RWPE2 (cell line): ENCODE results near the gene ZBED4.

Source experiments
- ATAC-seq: fragments of 200-7000 bp; cut with Tn5 transposase; 3 replicates; pipeline ENCODE4 v1.9.1; 2021; ENCODE audit warnings: low read depth
- DNase-seq: peaks from one replicate; pipeline ENCODE4 v3.0.0-alpha.2; 2020; ENCODE audit warnings: low spot score
- H3K27ac ChIP-seq: fragments of 450-650 bp; 2 replicates; pipeline ENCODE4 v1.5.1; 2017; ENCODE audit warnings: mild to moderate bottlenecking; ENCODE audit not compliant: poor library complexity, severe bottlenecking
- H3K27me3 ChIP-seq: fragments of 250-450 bp; sonication (Bioruptor Pico); 2 replicates; pipeline ENCODE4 v1.5.1; 2021; ENCODE audit warnings: mild to moderate bottlenecking, moderate library complexity; ENCODE audit not compliant: insufficient read depth, poor library complexity, severe bottlenecking
- H3K36me3 ChIP-seq: fragments of 250-450 bp; sonication (Bioruptor Pico); 2 replicates; pipeline ENCODE4 v1.5.1; 2020; ENCODE audit warnings: low read depth, mild to moderate bottlenecking, moderate library complexity
- H3K4me1 ChIP-seq: fragments of 250-450 bp; sonication (Bioruptor Pico); 2 replicates; pipeline ENCODE4 v1.5.1; 2021; ENCODE audit warnings: mild to moderate bottlenecking, moderate library complexity; ENCODE audit not compliant: insufficient read depth, poor library complexity, severe bottlenecking
- H3K4me3 ChIP-seq: fragments of 250-450 bp; sonication (Bioruptor Pico); 2 replicates; pipeline ENCODE4 v1.5.1; 2021; ENCODE audit warnings: mild to moderate bottlenecking, moderate library complexity; ENCODE audit not compliant: severe bottlenecking
- H3K9me3 ChIP-seq: fragments of 250-450 bp; sonication (Bioruptor Pico); 2 replicates; pipeline ENCODE4 v1.5.1; 2021; ENCODE audit warnings: mild to moderate bottlenecking, moderate library complexity; ENCODE audit not compliant: severe bottlenecking
- TF ChIP-seq, protein P1 (sequence below): fragments of 450-650 bp; IDR thresholded peaks from one replicate; pipeline ENCODE4 v1.5.1; 2017; ENCODE audit warnings: mild to moderate bottlenecking, moderate library complexity; ENCODE audit not compliant: poor library complexity, severe bottlenecking

Gene ZBED4

DNA sequence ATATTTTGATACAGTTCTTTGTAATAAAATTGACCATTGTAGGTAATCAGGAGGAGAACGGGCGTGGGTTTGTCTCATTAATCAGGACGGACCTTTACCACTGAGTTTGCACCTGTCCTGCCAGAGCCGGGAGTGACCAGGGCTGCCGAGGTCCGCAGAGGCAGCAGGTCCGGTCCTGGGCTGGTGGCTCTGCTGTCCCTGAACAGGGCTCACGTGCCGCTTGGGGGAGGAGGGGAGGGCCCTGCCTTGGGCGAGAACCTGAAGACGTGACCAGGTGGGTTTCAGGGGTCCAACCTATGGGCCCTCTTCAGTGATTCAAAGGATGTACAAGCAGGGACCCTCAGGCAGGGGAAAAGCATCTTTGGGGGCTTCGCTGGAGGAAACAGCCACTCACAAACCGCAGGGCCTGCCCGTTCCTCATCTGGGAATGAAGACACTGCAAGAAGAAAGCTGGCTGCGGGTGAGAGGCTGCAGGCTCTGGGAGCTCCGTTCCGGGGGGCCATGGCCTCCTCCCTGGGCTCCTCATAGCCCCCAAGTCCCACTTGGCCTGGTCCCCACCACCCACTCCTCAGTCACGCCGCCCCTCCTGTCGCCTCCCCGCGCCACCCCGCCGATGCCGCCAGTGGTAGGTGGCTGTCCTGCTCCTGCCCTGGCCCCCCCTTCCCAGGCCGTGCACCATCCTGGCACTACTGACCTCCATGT is 74.0 kb downstream of the ZBED4 start:
- ATAC-seq, result no peak
- TF ChIP-seq, protein P1, sequence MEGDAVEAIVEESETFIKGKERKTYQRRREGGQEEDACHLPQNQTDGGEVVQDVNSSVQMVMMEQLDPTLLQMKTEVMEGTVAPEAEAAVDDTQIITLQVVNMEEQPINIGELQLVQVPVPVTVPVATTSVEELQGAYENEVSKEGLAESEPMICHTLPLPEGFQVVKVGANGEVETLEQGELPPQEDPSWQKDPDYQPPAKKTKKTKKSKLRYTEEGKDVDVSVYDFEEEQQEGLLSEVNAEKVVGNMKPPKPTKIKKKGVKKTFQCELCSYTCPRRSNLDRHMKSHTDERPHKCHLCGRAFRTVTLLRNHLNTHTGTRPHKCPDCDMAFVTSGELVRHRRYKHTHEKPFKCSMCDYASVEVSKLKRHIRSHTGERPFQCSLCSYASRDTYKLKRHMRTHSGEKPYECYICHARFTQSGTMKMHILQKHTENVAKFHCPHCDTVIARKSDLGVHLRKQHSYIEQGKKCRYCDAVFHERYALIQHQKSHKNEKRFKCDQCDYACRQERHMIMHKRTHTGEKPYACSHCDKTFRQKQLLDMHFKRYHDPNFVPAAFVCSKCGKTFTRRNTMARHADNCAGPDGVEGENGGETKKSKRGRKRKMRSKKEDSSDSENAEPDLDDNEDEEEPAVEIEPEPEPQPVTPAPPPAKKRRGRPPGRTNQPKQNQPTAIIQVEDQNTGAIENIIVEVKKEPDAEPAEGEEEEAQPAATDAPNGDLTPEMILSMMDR, result no peak

DNA sequence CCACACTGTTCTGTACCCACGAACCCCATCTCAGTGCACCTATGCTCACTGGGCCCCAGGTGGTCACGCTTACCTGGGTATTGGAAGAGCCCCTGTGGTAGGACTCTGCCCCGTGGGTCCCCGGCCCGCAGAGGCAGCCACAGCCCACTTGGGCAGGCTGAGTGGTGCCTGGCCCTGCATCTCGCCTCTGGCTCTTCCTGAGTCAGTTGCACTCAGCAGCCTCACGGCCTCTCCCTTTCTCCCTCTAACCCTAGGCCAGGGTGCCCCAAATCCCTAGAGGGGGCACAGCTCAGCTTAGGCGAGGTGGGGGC is 74.5 kb downstream of the ZBED4 start:
- H3K27ac ChIP-seq, result no peak overlapping the region
- peaks cover 12% of the 10 kb centered on the region for H3K36me3 ChIP-seq
- H3K27me3 ChIP-seq, result no peaks in the 10 kb centered on the region
- H3K4me1 ChIP-seq, result peaks cover 3% of the 10 kb centered on the region
- H3K9me3 ChIP-seq, result no peaks in the 10 kb centered on the region
- H3K4me3 ChIP-seq, result no peak overlapping the region
- DNase-seq, result no peak
- ATAC-seq, result no peak
- TF ChIP-seq, protein P1, result no peak

More for the DNA sequence above, 74.0 kb downstream of the ZBED4 start:
- H3K9me3 ChIP-seq, result no peaks in the 10 kb centered on the region
- peaks cover 14% of the 10 kb centered on the region for H3K36me3 ChIP-seq
- peaks cover 3% of the 10 kb centered on the region for H3K4me1 ChIP-seq
- no peaks in the 10 kb centered on the region for H3K27me3 ChIP-seq
- H3K4me3 ChIP-seq, result no peak overlapping the region
- no peak overlapping the region for H3K27ac ChIP-seq
- DNase-seq, result no peak

DNA sequence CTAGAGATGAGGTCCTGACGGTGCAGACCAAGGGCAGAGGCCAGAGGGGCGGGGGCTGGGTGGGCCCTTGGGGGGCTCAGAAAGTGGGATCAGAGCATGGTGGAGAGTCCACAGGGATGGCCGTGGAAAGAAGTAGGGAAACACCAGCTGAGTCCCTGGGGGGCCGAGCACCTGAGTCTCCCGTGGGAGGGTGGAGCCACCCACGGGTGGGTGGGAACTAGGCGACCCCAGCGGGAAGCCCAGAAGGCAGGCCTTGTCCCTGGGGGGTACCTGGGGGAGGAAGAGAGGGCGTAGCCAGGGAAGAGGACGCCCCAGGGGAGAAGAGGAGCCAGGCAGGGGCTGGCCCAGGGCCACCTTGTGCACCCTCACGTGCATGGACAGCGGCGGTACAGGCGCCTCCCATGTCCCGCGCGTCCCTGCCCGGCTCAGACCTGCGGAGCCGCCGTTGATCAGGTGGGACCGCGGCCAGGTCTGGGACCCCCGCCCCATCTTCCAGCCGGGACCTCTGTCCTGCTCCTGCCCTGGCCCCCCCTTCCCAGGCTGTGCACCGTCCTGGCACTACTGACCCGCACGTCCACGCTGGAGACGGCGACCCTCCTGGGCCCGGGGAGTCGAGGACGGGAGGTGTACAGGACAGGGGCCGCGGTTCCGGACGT is 75.0 kb downstream of the ZBED4 start:
- TF ChIP-seq, protein P1, result no peak
- Histone ChIP-seq H3K9me3 (no peaks in the 10 kb centered on the region), H3K36me3 (peaks cover 6% of the 10 kb centered on the region), H3K4me3 (no peak overlapping the region), H3K27me3 (no peaks in the 10 kb centered on the region), H3K4me1 (peaks cover 3% of the 10 kb centered on the region), H3K27ac (no peak overlapping the region)
- DNase-seq (no peak), ATAC-seq (no peak)

DNA sequence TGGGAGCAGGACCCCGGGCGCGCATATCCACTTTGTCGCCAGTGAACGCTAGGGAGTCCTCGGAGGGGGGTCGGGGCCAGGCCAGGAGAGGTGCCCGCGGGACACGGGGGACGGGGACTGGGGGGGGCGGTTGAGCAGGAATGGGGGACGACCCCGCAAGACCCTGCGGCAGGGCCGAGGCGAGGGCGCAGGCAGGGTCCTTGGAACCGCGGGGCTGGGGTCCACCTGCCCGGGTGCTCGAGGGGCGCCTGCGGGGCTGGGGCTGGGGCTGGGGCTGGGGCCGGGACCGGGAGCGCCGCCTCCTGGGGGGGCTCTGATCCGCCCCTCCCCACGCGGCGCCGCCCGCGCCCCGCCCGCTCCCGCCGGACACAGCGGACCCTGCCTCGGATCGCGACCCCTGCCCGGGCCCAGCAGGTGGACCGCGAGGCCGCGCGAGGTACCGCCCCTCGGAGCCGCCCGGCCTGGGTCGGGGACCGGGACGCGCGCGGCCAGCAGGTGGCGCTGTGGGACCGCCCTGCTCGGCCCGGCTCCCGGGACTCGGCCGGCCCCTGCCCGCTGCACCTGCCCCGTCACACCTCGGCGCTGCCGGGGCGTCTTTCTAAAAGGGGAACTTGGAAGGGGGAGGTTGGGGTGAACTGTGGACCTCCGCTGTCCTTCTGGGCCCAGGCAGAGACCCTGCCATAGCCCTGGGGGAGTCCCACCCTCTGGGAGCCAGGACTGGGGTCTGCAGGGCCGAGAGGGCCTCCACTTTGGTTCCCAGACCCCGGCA is 75.8 kb downstream of the ZBED4 start:
- no peaks in the 10 kb centered on the region for H3K9me3 ChIP-seq
- TF ChIP-seq, protein P1, result peak; percentile 94
- H3K36me3 ChIP-seq, result peaks cover 5% of the 10 kb centered on the region
- no peak overlapping the region for H3K4me3 ChIP-seq
- no peaks in the 10 kb centered on the region for H3K27me3 ChIP-seq
- H3K27ac ChIP-seq, result no peak overlapping the region
- DNase-seq, result no peak
- peaks cover 8% of the 10 kb centered on the region for H3K4me1 ChIP-seq
- peak; percentile 69 for ATAC-seq
